Cardiac fibroblast (primary cell): ENCODE data around the gene KAZN.

ENCODE experiments used
- DNase-seq, 2 donors: peaks; one replicate each; pipeline versions ENCODE4 v3.0.0 to v3.0.0-alpha.2; 2010; ENCODE audit warnings: low read depth in 2 of 2
- H3K4me3 ChIP-seq, 2 donors: replicated peaks in 1 of 2; 1 replicate in 1 of 2; 2 replicates in 1 of 2; pipeline ENCODE4 v1.5.1; 2011; ENCODE audit warnings: low read depth in 2 of 2, low read length in 2 of 2, mild to moderate bottlenecking in 2 of 2, moderate library complexity in 1 of 2
- CTCF ChIP-seq: IDR thresholded peaks from one replicate; pipeline ENCODE4 v1.5.1; 2011; ENCODE audit warnings: low read depth, mild to moderate bottlenecking, low read length, inconsistent platforms

The KAZN gene

GRCh38 chr1:15155888-15156741 is 557.6 kb downstream of the KAZN start:
- TF ChIP-seq CTCF: no peak
- no peak overlapping the region for H3K4me3 ChIP-seq
- peak in 1 of 2 donors; percentile 30 for DNase-seq

GRCh38 chr1:15156807-15157380 is 558.4 kb downstream of the KAZN start:
- no peak overlapping the region for H3K4me3 ChIP-seq
- TF ChIP-seq CTCF: no peak
- no peak for DNase-seq

GRCh38 chr1:15157524-15158399 is 559.3 kb downstream of the KAZN start:
- H3K4me3 ChIP-seq: no peak overlapping the region
- no peak for DNase-seq
- no peak for TF ChIP-seq CTCF

- DNase-seq: peak; percentile 76 to 86
- no peak for TF ChIP-seq CTCF
- no peak overlapping the region for H3K4me3 ChIP-seq
Measured at GRCh38 chr1:15158506-15159165, 560.2 kb downstream of the KAZN start.

- DNase-seq: no peak
- no peak for TF ChIP-seq CTCF
- H3K4me3 ChIP-seq: no peak overlapping the region
Measured at GRCh38 chr1:15159166-15159555, 560.7 kb downstream of the KAZN start.

- no peak overlapping the region for H3K4me3 ChIP-seq
- DNase-seq: no peak
- no peak for TF ChIP-seq CTCF
Measured at GRCh38 chr1:15160626-15161025, 562.1 kb downstream of the KAZN start.
